GM12891 (cell line): ENCODE data around the gene NR2F1-AS1.

ENCODE experiments used
- PAX5 ChIP-seq: IDR thresholded peaks from 2 replicates; pipeline ENCODE4 v1.6.1; 2011; ENCODE audit warnings: low read length, moderate library complexity, mild to moderate bottlenecking; ENCODE audit not compliant: insufficient read depth, severe bottlenecking
- POLR2A ChIP-seq: IDR thresholded peaks from 2 replicates; pipeline ENCODE4 v1.6.1; 2011; ENCODE audit warnings: low read depth, low read length, control low read depth
- POLR2AphosphoS5 ChIP-seq: IDR thresholded peaks from 2 replicates; pipeline ENCODE4 v1.6.1; 2011; ENCODE audit warnings: low read depth, low read length, control low read depth
- POU2F2 ChIP-seq: IDR thresholded peaks from 2 replicates; pipeline ENCODE4 v1.6.1; 2011; ENCODE audit warnings: low read depth, mild to moderate bottlenecking, control low read depth, low read length, moderate library complexity
- SPI1 ChIP-seq: IDR thresholded peaks from 2 replicates; pipeline ENCODE4 v1.6.1; 2011; ENCODE audit warnings: low read depth, low read length, control low read depth
- TAF1 ChIP-seq: IDR thresholded peaks from 2 replicates; pipeline ENCODE4 v1.6.1; 2011; ENCODE audit warnings: low read depth, low read length, control low read depth

DNA sequence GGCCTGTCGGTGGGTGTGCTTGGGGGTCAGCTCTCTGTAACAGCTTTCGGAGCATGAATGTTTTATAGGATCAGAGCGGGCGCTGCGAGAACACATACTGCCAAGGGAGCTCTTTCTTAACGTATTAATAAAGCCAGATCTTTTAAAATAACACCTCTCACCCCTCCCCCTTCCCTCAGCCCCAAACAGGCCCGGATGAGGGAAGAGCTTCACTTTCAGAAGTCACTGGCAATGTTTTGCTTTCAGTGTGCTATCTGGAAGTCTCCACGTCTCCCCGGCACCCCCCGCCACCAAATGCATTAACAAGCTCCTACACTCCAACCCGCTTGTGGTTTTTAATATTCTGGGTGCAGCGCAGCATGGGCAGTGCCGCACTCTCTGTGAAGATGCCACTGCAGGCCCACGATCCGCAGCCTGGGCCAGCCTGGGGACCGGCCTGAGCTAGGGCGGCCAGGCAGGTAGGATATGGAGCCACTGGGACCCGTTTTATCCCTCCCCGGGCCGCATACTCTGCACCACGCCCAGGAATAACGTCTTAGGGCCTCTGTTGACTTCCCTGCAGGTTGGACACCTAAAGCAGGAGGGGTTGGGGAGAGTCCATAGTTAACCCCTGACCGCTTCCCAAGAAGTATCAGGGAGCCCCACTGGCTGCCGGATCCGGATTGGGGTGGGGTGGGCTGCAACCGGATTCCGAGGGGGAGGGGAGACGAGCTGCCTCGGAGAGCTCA, 14.6 kb upstream of the NR2F1-AS1 start:
- TF ChIP-seq POLR2A, result no peak
- TF ChIP-seq POLR2AphosphoS5, result no peak
- no peak for TF ChIP-seq TAF1
- no peak for TF ChIP-seq POU2F2
- no peak for TF ChIP-seq SPI1
- no peak for TF ChIP-seq PAX5
